Spleen (tissue), 7 donors: ENCODE measurements around the gene MAGEA6.
"Not testable (repeated sequence)": the region's sequence is repeated elsewhere in the genome, so short reads cannot be mapped to it uniquely, and the experiment has no call there.

Source experiments
- POLR2A ChIP-seq, 3 donors: fragments of 450-650 bp; IDR thresholded peaks; one replicate each; pipeline ENCODE4 v1.5.1; 2017; ENCODE audit warnings: antibody characterized with exemption in 3 of 3, mild to moderate bottlenecking in 1 of 3
- POLR2AphosphoS5 ChIP-seq, 3 donors: sonication (generic); formaldehyde crosslinking; IDR thresholded peaks; one replicate each; pipeline ENCODE4 v1.5.1; 2017; ENCODE audit warnings: antibody characterized with exemption in 3 of 3
- TF ChIP-seq, protein P1 (sequence below), 11 experiments: fragments of 200-600 bp in 7 of 11; fragments of 450-650 bp in 4 of 11; sonication (generic) in 4 of 11; IDR thresholded peaks in 8 of 11; conservative IDR thresholded peaks in 3 of 11; 1 replicate in 7 of 11; 2 replicates in 4 of 11; pipeline versions ENCODE4 v1.4.0 to v1.8.0; 2016 to 2021; ENCODE audit warnings: antibody characterized with exemption in 11 of 11, inconsistent platforms in 4 of 11, mild to moderate bottlenecking in 1 of 11
- donor health status: DM: no; HTN: no; CAD: no; lungs with moderate emphysema.
- donor health status: DM: no; HTN: no; CAD: no.
- donor health status: DM: no; HTN: no; CAD: no.

GRCh38 chrX:152758918-152759317 is 10.6 kb downstream of the MAGEA6 start, which contains the start of gene CSAG3:
- TF ChIP-seq, protein P1, sequence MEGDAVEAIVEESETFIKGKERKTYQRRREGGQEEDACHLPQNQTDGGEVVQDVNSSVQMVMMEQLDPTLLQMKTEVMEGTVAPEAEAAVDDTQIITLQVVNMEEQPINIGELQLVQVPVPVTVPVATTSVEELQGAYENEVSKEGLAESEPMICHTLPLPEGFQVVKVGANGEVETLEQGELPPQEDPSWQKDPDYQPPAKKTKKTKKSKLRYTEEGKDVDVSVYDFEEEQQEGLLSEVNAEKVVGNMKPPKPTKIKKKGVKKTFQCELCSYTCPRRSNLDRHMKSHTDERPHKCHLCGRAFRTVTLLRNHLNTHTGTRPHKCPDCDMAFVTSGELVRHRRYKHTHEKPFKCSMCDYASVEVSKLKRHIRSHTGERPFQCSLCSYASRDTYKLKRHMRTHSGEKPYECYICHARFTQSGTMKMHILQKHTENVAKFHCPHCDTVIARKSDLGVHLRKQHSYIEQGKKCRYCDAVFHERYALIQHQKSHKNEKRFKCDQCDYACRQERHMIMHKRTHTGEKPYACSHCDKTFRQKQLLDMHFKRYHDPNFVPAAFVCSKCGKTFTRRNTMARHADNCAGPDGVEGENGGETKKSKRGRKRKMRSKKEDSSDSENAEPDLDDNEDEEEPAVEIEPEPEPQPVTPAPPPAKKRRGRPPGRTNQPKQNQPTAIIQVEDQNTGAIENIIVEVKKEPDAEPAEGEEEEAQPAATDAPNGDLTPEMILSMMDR (IDR thresholded peaks at IDR 0.05 in 8 of 11, conservative IDR thresholded peaks at IDR 0.05 in 3 of 11): not testable (repeated sequence)
- TF ChIP-seq POLR2A, POLR2AphosphoS5 (IDR thresholded peaks at IDR 0.05): not testable (repeated sequence)
